GM23338 (cell line): ENCODE measurements around the gene SPIC. TPM values are rescaled to one million over a fixed set of nuclear protein-coding genes. Genes with fewer than 3 reads are reported as not detected.

Experiments used
- ATAC-seq: fragments of 200-7000 bp; cut with Tn5 transposase; 3 replicates; pipeline ENCODE4 v1.9.1; 2020
- DNase-seq: peaks from one replicate; pipeline ENCODE4 v3.0.0-alpha.2; 2015; ENCODE audit warnings: low spot score
- H2AFZ ChIP-seq: fragments of 200-600 bp; sonication (generic); 2 replicates; pipeline ENCODE4 v1.8.0; 2016; ENCODE audit warnings: antibody characterized with exemption, mild to moderate bottlenecking, moderate library complexity
- H3F3A ChIP-seq: fragments of 200-600 bp; sonication (generic); replicated peaks from 2 replicates; pipeline ENCODE4 v1.8.0; 2017; ENCODE audit warnings: antibody characterized with exemption, mixed run types, low read depth
- H3K27ac ChIP-seq: fragments of 200-600 bp; sonication (generic); 2 replicates; pipeline ENCODE4 v1.6.1; 2016; ENCODE audit warnings: low read depth
- H3K27me3 ChIP-seq: fragments of 200-600 bp; sonication (generic); 2 replicates; pipeline ENCODE4 v1.8.0; 2016; ENCODE audit warnings: mild to moderate bottlenecking, mixed run types, moderate library complexity; ENCODE audit not compliant: insufficient read depth
- H3K36me3 ChIP-seq: fragments of 200-600 bp; sonication (generic); 2 replicates; pipeline ENCODE4 v1.8.0; 2016; ENCODE audit warnings: mild to moderate bottlenecking; ENCODE audit not compliant: insufficient read depth
- H3K4me1 ChIP-seq: fragments of 200-600 bp; sonication (generic); 2 replicates; pipeline ENCODE4 v1.8.0; 2016; ENCODE audit warnings: mild to moderate bottlenecking, moderate library complexity; ENCODE audit not compliant: insufficient read depth
- H3K4me2 ChIP-seq: fragments of 200-600 bp; sonication (generic); 2 replicates; pipeline ENCODE4 v1.7.1; 2017; ENCODE audit warnings: mixed run types
- H3K4me3 ChIP-seq: fragments of 200-600 bp; sonication (generic); 2 replicates; pipeline ENCODE4 v1.6.1; 2016; ENCODE audit warnings: mixed run types
- H3K79me2 ChIP-seq: fragments of 200-600 bp; sonication (generic); replicated peaks from 2 replicates; pipeline ENCODE4 v1.8.0; 2017; ENCODE audit warnings: mild to moderate bottlenecking; ENCODE audit not compliant: insufficient read depth
- H3K9me2 ChIP-seq: fragments of 200-600 bp; sonication (generic); 2 replicates; pipeline ENCODE4 v1.8.0; 2017; ENCODE audit not compliant: insufficient read depth
- H4K20me1 ChIP-seq: fragments of 200-600 bp; sonication (generic); replicated peaks from 2 replicates; pipeline ENCODE4 v1.8.0; 2017; ENCODE audit warnings: mild to moderate bottlenecking; ENCODE audit not compliant: insufficient read depth
- H3K27ac Mint-ChIP-seq: 2 replicates; pipeline ENCODE4 v1.8.0; 2020; ENCODE audit warnings: inconsistent platforms, mild to moderate bottlenecking, moderate library complexity, mixed read lengths
- H3K27me3 Mint-ChIP-seq: 3 replicates; pipeline ENCODE4 v1.8.0; 2022; ENCODE audit warnings: low read depth, mild to moderate bottlenecking, moderate library complexity, mixed read lengths, inconsistent platforms; ENCODE audit not compliant: insufficient read depth, poor library complexity
- H3K36me3 Mint-ChIP-seq: 3 replicates; pipeline ENCODE4 v1.8.0; 2021; ENCODE audit warnings: low read depth, mild to moderate bottlenecking, inconsistent platforms, moderate library complexity, mixed read lengths
- H3K4me1 Mint-ChIP-seq: 3 replicates; pipeline ENCODE4 v1.8.0; 2020; ENCODE audit warnings: mild to moderate bottlenecking, inconsistent platforms, mixed read lengths
- H3K4me3 Mint-ChIP-seq: 3 replicates; pipeline ENCODE4 v1.8.0; 2021; ENCODE audit warnings: moderate library complexity, mild to moderate bottlenecking, inconsistent platforms, mixed read lengths
- H3K9me3 Mint-ChIP-seq: 3 replicates; pipeline ENCODE4 v1.8.0; 2020; ENCODE audit warnings: moderate library complexity, mild to moderate bottlenecking, inconsistent platforms, mixed read lengths
- CREB1 ChIP-seq: fragments of 250-450 bp; sonication (Bioruptor Pico); IDR thresholded peaks from 2 replicates; pipeline ENCODE4 v1.5.0; 2020; ENCODE audit warnings: low read depth, mild to moderate bottlenecking, moderate library complexity
- CTCF ChIP-seq, 2 experiments: fragments of 200-600 bp in 1 of 2; sonication (generic) in 1 of 2; conservative IDR thresholded peaks; 2 replicates each; pipeline versions ENCODE4 v1.5.1 to v1.6.1; 2016 to 2017; ENCODE audit warnings: antibody characterized with exemption in 2 of 2, low read depth in 2 of 2, mild to moderate bottlenecking in 2 of 2, moderate library complexity in 1 of 2
- ETS1 ChIP-seq: IDR thresholded peaks from 2 replicates; pipeline ENCODE4 v1.6.1; 2016; ENCODE audit warnings: antibody characterized with exemption
- EZH2 ChIP-seq: fragments of 200-600 bp; sonication (generic); IDR thresholded peaks from one replicate; pipeline ENCODE4 v1.8.0; 2017; ENCODE audit warnings: antibody characterized with exemption, mild to moderate bottlenecking, low read depth; ENCODE audit not compliant: unreplicated experiment
- EZH2phosphoT487 ChIP-seq: fragments of 200-600 bp; sonication (generic); IDR thresholded peaks from one replicate; pipeline ENCODE4 v1.8.1; 2018; ENCODE audit warnings: antibody characterized with exemption; ENCODE audit not compliant: unreplicated experiment
- JUNB ChIP-seq: IDR thresholded peaks from one replicate; pipeline ENCODE4 v1.6.1; 2016; ENCODE audit warnings: antibody characterized with exemption; ENCODE audit not compliant: unreplicated experiment
- NANOG ChIP-seq: IDR thresholded peaks from 2 replicates; pipeline ENCODE4 v1.6.1; 2016; ENCODE audit warnings: antibody characterized with exemption, borderline replicate concordance
- POLR2AphosphoS5 ChIP-seq: IDR thresholded peaks from 2 replicates; pipeline ENCODE4 v1.6.1; 2016; ENCODE audit warnings: antibody characterized with exemption, low read depth
- REST ChIP-seq: IDR thresholded peaks from one replicate; pipeline ENCODE4 v1.6.1; 2018; ENCODE audit warnings: antibody characterized with exemption; ENCODE audit not compliant: unreplicated experiment
- STAT1 ChIP-seq: IDR thresholded peaks from one replicate; pipeline ENCODE4 v1.6.1; 2016; ENCODE audit warnings: antibody characterized with exemption; ENCODE audit not compliant: unreplicated experiment
- ZNF114 ChIP-seq: fragments of 250-450 bp; sonication (Bioruptor Pico); IDR thresholded peaks from 2 replicates; pipeline ENCODE4 v1.5.0; 2020; ENCODE audit warnings: mild to moderate bottlenecking, moderate library complexity
- ZNF331 ChIP-seq: fragments of 250-450 bp; sonication (Bioruptor Pico); IDR thresholded peaks from 2 replicates; pipeline ENCODE4 v1.5.0; 2020; ENCODE audit warnings: low read depth, mild to moderate bottlenecking, moderate library complexity
- ZNF462 ChIP-seq: fragments of 250-450 bp; sonication (Bioruptor Pico); IDR thresholded peaks from 2 replicates; pipeline ENCODE4 v1.5.0; 2020; ENCODE audit warnings: mild to moderate bottlenecking, moderate library complexity
- polyA plus RNA-seq: library from polyadenylated mRNA; unstranded; fragments of >200 nt; fragmentation: Nextera tagmentation; extraction: Ambion mirVana; gene quantifications from 2 replicates; pipeline ENCODE4 v1.2.1, GENCODE V29; 2016
- total RNA-seq: library from RNA; depleted of rRNA; stranded (reverse); fragments of >200 nt; shearing (Covaris generic); gene quantifications from 2 replicates; pipeline ENCODE4 v1.2.3, GENCODE V29; 2014

Gene SPIC
- total and polyA plus RNA-seq, 2 experiments from 2014 or later: not detected

- H2AFZ ChIP-seq: no peak overlapping the region
- H4K20me1 ChIP-seq: no peaks in the 10 kb centered on the region; the same call in 1 of the 2 replicates
- ATAC-seq (no peak), DNase-seq (no peak)
- H3K36me3 Mint-ChIP-seq: no peaks in the 10 kb centered on the region
- H3F3A ChIP-seq: no peaks in the 10 kb centered on the region
- no peak overlapping the region for H3K27ac ChIP-seq
- no peaks in the 10 kb centered on the region for H3K4me1 Mint-ChIP-seq
- H3K27ac Mint-ChIP-seq: no peak overlapping the region
- H3K4me3 ChIP-seq: no peak overlapping the region
- no peaks in the 10 kb centered on the region for H3K9me2 ChIP-seq
- no peak overlapping the region for H3K4me3 Mint-ChIP-seq
- no peaks in the 10 kb centered on the region for H3K27me3 ChIP-seq
- H3K9me3 Mint-ChIP-seq: no peaks in the 10 kb centered on the region
- no peak for TF ChIP-seq POLR2AphosphoS5
- TF ChIP-seq JUNB: no peak
- no peak for TF ChIP-seq ZNF331 (CRISPR knock-in tag)
- TF ChIP-seq ZNF114 (CRISPR knock-in tag): no peak
- no peak for TF ChIP-seq REST
- TF ChIP-seq ETS1: no peak
- no peak for TF ChIP-seq CTCF (conservative IDR thresholded peaks at IDR 0.05; ENCODE audit: low read depth in 2 of 2)
- TF ChIP-seq EZH2phosphoT487: no peak
- no peak for TF ChIP-seq CREB1 (CRISPR knock-in tag)
- no peak for TF ChIP-seq EZH2
- TF ChIP-seq ZNF462 (CRISPR knock-in tag): no peak
- no peak for TF ChIP-seq NANOG
- TF ChIP-seq STAT1: no peak
- H3K79me2 ChIP-seq: no peaks in the 10 kb centered on the region
- no peaks in the 10 kb centered on the region for H3K36me3 ChIP-seq
- no peaks in the 10 kb centered on the region for H3K4me1 ChIP-seq
- H3K27me3 Mint-ChIP-seq: no peaks in the 10 kb centered on the region
- H3K4me2 ChIP-seq: no peak overlapping the region
Measured at GRCh38 chr12:101436136-101436535, 39.0 kb upstream of the SPIC start.
